Liver (tissue), 9 donors: ENCODE data around the gene MEIOC. TPM values are rescaled to one million over a fixed set of nuclear protein-coding genes. Genes with fewer than 3 reads are reported as not detected.

Source experiments
- DNase-seq: peaks from one replicate; pipeline ENCODE4 v3.0.0-alpha.2; 2017; ENCODE audit warnings: low spot score
- H3K27ac ChIP-seq, 2 donors: one replicate each; pipeline ENCODE4 v1.7.0; 2013; ENCODE audit warnings: inconsistent platforms in 2 of 2, low read length in 2 of 2, control low read depth in 1 of 2, low read depth in 1 of 2, mild to moderate bottlenecking in 1 of 2
- H3K27me3 ChIP-seq, 4 donors: one replicate each; pipeline versions ENCODE4 v1.6.1 to v1.7.0; 2013; ENCODE audit warnings: low read length in 3 of 4, inconsistent platforms in 1 of 4, mild to moderate bottlenecking in 1 of 4, moderate library complexity in 1 of 4; ENCODE audit not compliant: control insufficient read depth in 4 of 4, insufficient read depth in 4 of 4
- H3K36me3 ChIP-seq, 4 donors: one replicate each; pipeline versions ENCODE4 v1.6.1 to v1.7.0; 2013; ENCODE audit warnings: low read length in 3 of 4, mild to moderate bottlenecking in 3 of 4, low read depth in 1 of 4, moderate library complexity in 1 of 4; ENCODE audit not compliant: control insufficient read depth in 4 of 4, insufficient read depth in 3 of 4
- H3K4me1 ChIP-seq, 4 donors: one replicate each; pipeline versions ENCODE4 v1.6.1 to v1.7.0; 2013; ENCODE audit warnings: low read length in 3 of 4, mild to moderate bottlenecking in 3 of 4, moderate library complexity in 1 of 4; ENCODE audit not compliant: control insufficient read depth in 4 of 4, insufficient read depth in 4 of 4
- H3K4me3 ChIP-seq, 3 donors: one replicate each; pipeline versions ENCODE4 v1.6.1 to v1.7.0; 2013; ENCODE audit warnings: low read length in 3 of 3, control low read depth in 1 of 3, low read depth in 1 of 3, mild to moderate bottlenecking in 1 of 3
- H3K9ac ChIP-seq, 2 donors: one replicate each; pipeline ENCODE4 v1.7.0; 2013; ENCODE audit warnings: low read length in 2 of 2, mild to moderate bottlenecking in 2 of 2, moderate library complexity in 2 of 2, control low read depth in 1 of 2, low read depth in 1 of 2
- H3K9me3 ChIP-seq, 4 donors: one replicate each; pipeline versions ENCODE4 v1.6.1 to v1.7.0; 2013; ENCODE audit warnings: low read length in 3 of 4; ENCODE audit not compliant: control insufficient read depth in 4 of 4
- ATF3 ChIP-seq: IDR thresholded peaks from 2 replicates; pipeline ENCODE4 v1.6.1; 2016; ENCODE audit warnings: antibody characterized with exemption
- CTCF ChIP-seq: fragments of 150-350 bp; IDR thresholded peaks from 2 replicates; pipeline ENCODE4 v1.5.1; 2017; ENCODE audit warnings: improper control_type of control experiment, low read depth, low read length; ENCODE audit not compliant: missing input control
- EGR1 ChIP-seq, 2 donors: IDR thresholded peaks; 2 replicates each; pipeline ENCODE4 v1.6.1; 2016 to 2018; ENCODE audit warnings: antibody characterized with exemption in 2 of 2, low read depth in 2 of 2
- FOXA1 ChIP-seq: IDR thresholded peaks from 2 replicates; pipeline ENCODE4 v1.6.1; 2016; ENCODE audit warnings: antibody characterized with exemption
- FOXA2 ChIP-seq: IDR thresholded peaks from 2 replicates; pipeline ENCODE4 v1.6.1; 2016; ENCODE audit warnings: antibody characterized with exemption
- GABPA ChIP-seq, 2 donors: IDR thresholded peaks in 1 of 2; conservative IDR thresholded peaks in 1 of 2; 2 replicates each; pipeline ENCODE4 v1.6.1; 2016; ENCODE audit warnings: antibody characterized with exemption in 2 of 2, mild to moderate bottlenecking in 1 of 2, moderate library complexity in 1 of 2
- HNF4A ChIP-seq, 2 donors: conservative IDR thresholded peaks; 2 replicates each; pipeline ENCODE4 v1.6.1; 2016; ENCODE audit warnings: antibody characterized with exemption in 2 of 2, mild to moderate bottlenecking in 2 of 2
- HNF4G ChIP-seq: IDR thresholded peaks from 2 replicates; pipeline ENCODE4 v1.6.1; 2016; ENCODE audit warnings: antibody characterized with exemption
- JUND ChIP-seq, 2 donors: IDR thresholded peaks; 2 replicates each; pipeline ENCODE4 v1.6.1; 2016; ENCODE audit warnings: antibody characterized with exemption in 2 of 2
- MAX ChIP-seq: IDR thresholded peaks from 2 replicates; pipeline ENCODE4 v1.6.1; 2016; ENCODE audit warnings: antibody characterized with exemption
- NR2F2 ChIP-seq: IDR thresholded peaks from 2 replicates; pipeline ENCODE4 v1.6.1; 2016; ENCODE audit warnings: antibody characterized with exemption
- RAD21 ChIP-seq, 2 donors: IDR thresholded peaks; 2 replicates each; pipeline ENCODE4 v1.6.1; 2016; ENCODE audit warnings: antibody characterized with exemption in 2 of 2, mild to moderate bottlenecking in 2 of 2
- REST ChIP-seq: IDR thresholded peaks from 2 replicates; pipeline ENCODE4 v1.6.1; 2016; ENCODE audit warnings: antibody characterized with exemption, mild to moderate bottlenecking
- RXRA ChIP-seq, 2 donors: IDR thresholded peaks; 2 replicates each; pipeline ENCODE4 v1.6.1; 2017 to 2018; ENCODE audit warnings: antibody characterized with exemption in 2 of 2, mild to moderate bottlenecking in 1 of 2
- SP1 ChIP-seq: IDR thresholded peaks from 2 replicates; pipeline ENCODE4 v1.6.1; 2018; ENCODE audit warnings: antibody characterized with exemption, mild to moderate bottlenecking
- TAF1 ChIP-seq: conservative IDR thresholded peaks from 2 replicates; pipeline ENCODE4 v1.6.1; 2016; ENCODE audit warnings: antibody characterized with exemption, mild to moderate bottlenecking
- YY1 ChIP-seq: IDR thresholded peaks from 2 replicates; pipeline ENCODE4 v1.6.1; 2016; ENCODE audit warnings: antibody characterized with exemption, mild to moderate bottlenecking
- ZBTB33 ChIP-seq: IDR thresholded peaks from 2 replicates; pipeline ENCODE4 v1.6.1; 2016; ENCODE audit warnings: antibody characterized with exemption
- WGBS: extraction: QIAGEN DNeasy Blood & Tissue Kit; methylation state at CpG from one replicate; pipeline ENCODE4 v1.1.7; 2013; 5-methylcytosine and 5-hydroxymethylcytosine counted together
- polyA plus RNA-seq, 2 donors: library from polyadenylated mRNA; stranded (reverse) in 1 of 2; unstranded in 1 of 2; fragments of 200-250 nt in 1 of 2; fragments of >200 nt in 1 of 2; fragmentation: Nextera tagmentation in 1 of 2; extraction: Ambion mirVana in 1 of 2; gene quantifications; one replicate each; pipeline versions ENCODE4 v1.2.1 to v1.2.3, GENCODE V29; 2013 to 2015
- total RNA-seq, 2 donors: library from RNA; depleted of rRNA; stranded (reverse); fragments of >200 nt; gene quantifications; one replicate each; pipeline ENCODE4 v1.2.3, GENCODE V29; 2014
- donor health status: healthy.
- donor health status: healthy.
- donor health status: healthy.
- donor health status: healthy.
- donor health status: healthy.

Gene MEIOC
- total and polyA plus RNA-seq, 4 donors: 0.31 TPM; not detected in 3

GRCh38 chr17:44664867-44665266 is 8.6 kb downstream of the MEIOC start:
- H3K9ac ChIP-seq: no peak overlapping the region
- TF ChIP-seq RXRA (IDR thresholded peaks at IDR 0.05): no peak
- TF ChIP-seq MAX: no peak
- no peak overlapping the region for H3K27ac ChIP-seq
- WGBS: 97% methylated on average over 1 of the region's 1 CpG
- H3K36me3 ChIP-seq: no peaks in the 10 kb centered on the region
- no peak for DNase-seq
- no peaks in the 10 kb centered on the region for H3K4me1 ChIP-seq
- H3K27me3 ChIP-seq: no peaks in the 10 kb centered on the region
- no peaks in the 10 kb centered on the region for H3K9me3 ChIP-seq
- H3K4me3 ChIP-seq: no peak overlapping the region

- no peak for TF ChIP-seq TAF1
- TF ChIP-seq RAD21 (IDR thresholded peaks at IDR 0.05): no peak
- TF ChIP-seq HNF4G: no peak
- no peak for TF ChIP-seq FOXA2
- TF ChIP-seq CTCF: no peak
- TF ChIP-seq ATF3: no peak
- TF ChIP-seq ZBTB33: no peak
- no peak for TF ChIP-seq MAX
- TF ChIP-seq REST: no peak
- no peak for TF ChIP-seq YY1
- no peak for TF ChIP-seq SP1
- TF ChIP-seq NR2F2: no peak
- no peak for TF ChIP-seq HNF4A (conservative IDR thresholded peaks at IDR 0.05)
- no peak for TF ChIP-seq JUND (IDR thresholded peaks at IDR 0.05)
- TF ChIP-seq FOXA1: no peak
- TF ChIP-seq GABPA (IDR thresholded peaks at IDR 0.05 in 1 of 2, conservative IDR thresholded peaks at IDR 0.05 in 1 of 2): no peak
- TF ChIP-seq EGR1 (IDR thresholded peaks at IDR 0.05; ENCODE audit: low read depth in 2 of 2): no peak
- no peak for TF ChIP-seq RXRA (IDR thresholded peaks at IDR 0.05)
- no peak overlapping the region for H3K9ac ChIP-seq
- no peak for DNase-seq
- H3K4me3 ChIP-seq: no peak overlapping the region
- no peak overlapping the region for H3K27ac ChIP-seq
- no peaks in the 10 kb centered on the region for H3K27me3 ChIP-seq
- WGBS: 97% methylated on average over 1 of the region's 1 CpG
- no peaks in the 10 kb centered on the region for H3K4me1 ChIP-seq
- no peaks in the 10 kb centered on the region for H3K36me3 ChIP-seq
- H3K9me3 ChIP-seq: no peaks in the 10 kb centered on the region
Observed at GRCh38 chr17:44666006-44666405, 9.7 kb downstream of the MEIOC start.
